Measurements from ENCODE around the gene DOCK11. TPM values are rescaled to one million over a fixed set of nuclear protein-coding genes. Genes with fewer than 3 reads are reported as not detected.

Gene DOCK11
- total and polyA plus RNA-seq, 2 donors (not counting 1 experiment from before 2014, with no cell fraction given): 31.0 to 83.5 TPM

- H3K27ac ChIP-seq (ENCODE audit: low read length in 2 of 2): no peak overlapping the region
- H3K4me1 ChIP-seq (ENCODE audit: control insufficient read depth in 2 of 2, insufficient read depth in 2 of 2, low read length in 2 of 2): no peaks in the 10 kb centered on the region
- intact Hi-C loops (cut with micrococcal nuclease): no loop called here
- H2AFZ ChIP-seq (ENCODE audit: insufficient read depth, low read depth, low read length, poor library complexity, severe bottlenecking): no peak overlapping the region
- no peak overlapping the region for H3K4me2 ChIP-seq (replicated peaks; ENCODE audit: low read depth, low read length, poor library complexity, severe bottlenecking)
- H3K9ac ChIP-seq (ENCODE audit: low read length): no peak overlapping the region
- no CpG with 5 or more reads among the region's 4 CpGs for WGBS (ENCODE audit: insufficient coverage)
- H3K4me1 Mint-ChIP-seq: peaks cover 8% of the 10 kb centered on the region
- H3K4me3 ChIP-seq (ENCODE audit: control extremely low read depth in 1 of 5, extremely low read depth in 1 of 5, insufficient read depth in 1 of 5, low read depth in 2 of 5, low read length in 4 of 5): no peak overlapping the region
- no peak overlapping the region for H3K4me3 Mint-ChIP-seq
- H3K9me3 ChIP-seq (ENCODE audit: control extremely low read depth in 1 of 3, control insufficient read depth in 2 of 3, insufficient read depth in 1 of 3, low read length in 2 of 3): no peaks in the 10 kb centered on the region
- H4K20me1 ChIP-seq (ENCODE audit: control insufficient read depth, insufficient read depth, low read length, poor library complexity, severe bottlenecking): no peaks in the 10 kb centered on the region
- TF ChIP-seq EZH2 (IDR thresholded peaks at IDR 0.05; ENCODE audit: borderline replicate concordance, insufficient read depth, low read depth, low read length, poor library complexity, severe bottlenecking): no peak
- no peak for TF ChIP-seq CTCF (IDR thresholded peaks at IDR 0.05)
- DNase-seq (no peak), ATAC-seq (ENCODE audit: low read depth) (no peak)
- H3K27me3 Mint-ChIP-seq: no peaks in the 10 kb centered on the region
- H3K27ac Mint-ChIP-seq: no peak overlapping the region
- H3K79me2 ChIP-seq (ENCODE audit: control insufficient read depth, insufficient read depth, low read length): no peaks in the 10 kb centered on the region
- POLR2A ChIA-PET: no interaction called here
- CTCF ChIA-PET: no interaction called here
- H3K9me3 Mint-ChIP-seq (ENCODE audit: insufficient read depth): no peaks in the 10 kb centered on the region
- H3K36me3 ChIP-seq (replicated peaks in 1 of 2; ENCODE audit: control extremely low read depth in 1 of 2, control insufficient read depth in 1 of 2, extremely low read depth in 1 of 2, insufficient read depth in 2 of 2, low read length in 1 of 2): peaks cover 0 to 34% of the 10 kb centered on the region in 2 experiments
- H3K27me3 ChIP-seq (replicated peaks in 1 of 4; ENCODE audit: control extremely low read depth in 1 of 4, control insufficient read depth in 3 of 4, insufficient read depth in 4 of 4, low read length in 3 of 4): no peaks in the 10 kb centered on the region
Measured at GRCh38 chrX:118655561-118656246, 160.1 kb downstream of the DOCK11 start.

DNA sequence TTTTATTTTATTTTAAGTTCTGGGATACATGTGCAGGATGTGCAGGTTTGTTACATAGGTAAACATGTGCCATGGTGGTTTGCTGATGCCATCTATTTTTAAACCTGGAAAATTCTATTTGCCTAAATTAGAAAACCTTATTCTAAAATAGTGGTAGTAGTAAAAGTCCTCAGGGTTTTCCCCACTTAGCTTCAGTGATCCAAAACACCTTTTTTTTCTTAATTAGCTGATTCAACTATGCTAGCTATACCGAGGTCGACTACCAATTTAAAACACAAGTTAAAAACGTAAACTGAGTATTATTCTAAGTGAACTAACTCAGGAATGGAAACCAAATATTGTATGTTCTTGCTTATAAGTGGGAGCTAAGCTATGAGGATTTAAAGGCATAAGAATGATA is 161.8 kb downstream of the DOCK11 start:
- H3K79me2 ChIP-seq (ENCODE audit: control insufficient read depth, insufficient read depth, low read length): no peaks in the 10 kb centered on the region
- ChIA-PET POLR2A (no interaction called here), CTCF (interaction anchor here (0.6 to 1.7 kb wide), 2 partner anchors 29 to 56 kb away, joined by 3 read pairs; no protein-coding TSS in a partner anchor)
- H3K4me3 Mint-ChIP-seq: no peak overlapping the region
- intact Hi-C loops (cut with micrococcal nuclease): no loop called here
- H3K4me3 ChIP-seq (ENCODE audit: control extremely low read depth in 1 of 5, extremely low read depth in 1 of 5, insufficient read depth in 1 of 5, low read depth in 2 of 5, low read length in 4 of 5): no peak overlapping the region
- H3K27me3 ChIP-seq (replicated peaks in 1 of 4; ENCODE audit: control extremely low read depth in 1 of 4, control insufficient read depth in 3 of 4, insufficient read depth in 4 of 4, low read length in 3 of 4): no peaks in the 10 kb centered on the region
- H3K4me1 Mint-ChIP-seq: peaks cover 8% of the 10 kb centered on the region
- no peaks in the 10 kb centered on the region for H4K20me1 ChIP-seq (ENCODE audit: control insufficient read depth, insufficient read depth, low read length, poor library complexity, severe bottlenecking)
- no peaks in the 10 kb centered on the region for H3K27me3 Mint-ChIP-seq
- peaks cover 0 to 34% of the 10 kb centered on the region in 2 experiments for H3K36me3 ChIP-seq (replicated peaks in 1 of 2; ENCODE audit: control extremely low read depth in 1 of 2, control insufficient read depth in 1 of 2, extremely low read depth in 1 of 2, insufficient read depth in 2 of 2, low read length in 1 of 2)
- H3K9me3 Mint-ChIP-seq (ENCODE audit: insufficient read depth): no peaks in the 10 kb centered on the region
- H3K4me2 ChIP-seq (replicated peaks; ENCODE audit: low read depth, low read length, poor library complexity, severe bottlenecking): no peak overlapping the region
- H3K4me1 ChIP-seq (ENCODE audit: control insufficient read depth in 2 of 2, insufficient read depth in 2 of 2, low read length in 2 of 2): no peaks in the 10 kb centered on the region
- DNase-seq: no peak
- no peak overlapping the region for H3K27ac Mint-ChIP-seq
- no peak overlapping the region for H3K27ac ChIP-seq (ENCODE audit: low read length in 2 of 2)
- no peaks in the 10 kb centered on the region for H3K9me3 ChIP-seq (ENCODE audit: control extremely low read depth in 1 of 3, control insufficient read depth in 2 of 3, insufficient read depth in 1 of 3, low read length in 2 of 3)
- no peak overlapping the region for H2AFZ ChIP-seq (ENCODE audit: insufficient read depth, low read depth, low read length, poor library complexity, severe bottlenecking)
- H3K9ac ChIP-seq (ENCODE audit: low read length): no peak overlapping the region
- TF ChIP-seq CTCF (IDR thresholded peaks at IDR 0.05) (no peak), EZH2 (IDR thresholded peaks at IDR 0.05; ENCODE audit: borderline replicate concordance, insufficient read depth, low read depth, low read length, poor library complexity, severe bottlenecking) (no peak)
- whole genome bisulfite sequencing (ENCODE audit: insufficient coverage): no CpG with 5 or more reads among the region's 3 CpGs
- ATAC-seq (ENCODE audit: low read depth): no peak
